Fibroblast of villous mesenchyme (primary cell): ENCODE measurements around the gene VAMP8. TPM values are rescaled to one million over a fixed set of nuclear protein-coding genes. Genes with fewer than 3 reads are reported as not detected.
A peak's percentile ranks its signal among the peaks of the same experiment; 100 is the strongest.

Experiments used
- DNase-seq: peaks from one replicate; pipeline ENCODE4 v3.0.0-alpha.2; 2010; ENCODE audit warnings: low read depth
- H3K4me3 ChIP-seq: 2 replicates; pipeline ENCODE4 v1.5.1; 2011; ENCODE audit warnings: low read depth, mild to moderate bottlenecking, low read length
- total RNA-seq: library from RNA; depleted of rRNA; stranded (reverse); fragments of >200 nt; gene quantifications from 2 replicates; pipeline ENCODE4 v1.2.3, GENCODE V29; 2012
- TF ChIP-seq, protein P1 (sequence below): IDR thresholded peaks from 2 replicates; pipeline ENCODE4 v1.5.1; 2012; ENCODE audit warnings: low read depth, mild to moderate bottlenecking, low read length; ENCODE audit not compliant: insufficient read depth

Gene VAMP8
- total RNA-seq, 1 donor = 2.2 TPM

DNA sequence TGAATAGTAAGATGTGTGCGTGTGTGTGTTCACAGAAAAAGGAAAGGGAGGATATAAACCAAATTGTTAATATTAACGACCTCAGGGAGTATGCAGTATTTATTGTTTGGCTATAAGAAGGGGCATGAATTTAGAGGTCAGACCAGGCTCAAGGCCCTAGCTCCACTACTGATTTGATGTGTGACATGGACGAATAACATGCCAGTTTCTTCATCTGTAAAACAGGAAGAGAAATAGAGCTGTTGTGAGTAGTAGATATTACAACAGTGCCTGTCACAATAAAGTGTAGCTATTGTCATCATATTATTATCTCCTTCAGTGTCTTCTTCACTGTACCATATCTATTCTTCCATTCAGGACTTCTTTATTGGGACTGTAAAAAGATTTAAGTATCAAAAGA lies 42.5 kb upstream of the VAMP8 start:
- DNase-seq = no peak
- TF ChIP-seq, protein P1, sequence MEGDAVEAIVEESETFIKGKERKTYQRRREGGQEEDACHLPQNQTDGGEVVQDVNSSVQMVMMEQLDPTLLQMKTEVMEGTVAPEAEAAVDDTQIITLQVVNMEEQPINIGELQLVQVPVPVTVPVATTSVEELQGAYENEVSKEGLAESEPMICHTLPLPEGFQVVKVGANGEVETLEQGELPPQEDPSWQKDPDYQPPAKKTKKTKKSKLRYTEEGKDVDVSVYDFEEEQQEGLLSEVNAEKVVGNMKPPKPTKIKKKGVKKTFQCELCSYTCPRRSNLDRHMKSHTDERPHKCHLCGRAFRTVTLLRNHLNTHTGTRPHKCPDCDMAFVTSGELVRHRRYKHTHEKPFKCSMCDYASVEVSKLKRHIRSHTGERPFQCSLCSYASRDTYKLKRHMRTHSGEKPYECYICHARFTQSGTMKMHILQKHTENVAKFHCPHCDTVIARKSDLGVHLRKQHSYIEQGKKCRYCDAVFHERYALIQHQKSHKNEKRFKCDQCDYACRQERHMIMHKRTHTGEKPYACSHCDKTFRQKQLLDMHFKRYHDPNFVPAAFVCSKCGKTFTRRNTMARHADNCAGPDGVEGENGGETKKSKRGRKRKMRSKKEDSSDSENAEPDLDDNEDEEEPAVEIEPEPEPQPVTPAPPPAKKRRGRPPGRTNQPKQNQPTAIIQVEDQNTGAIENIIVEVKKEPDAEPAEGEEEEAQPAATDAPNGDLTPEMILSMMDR = no peak
- no peak overlapping the region for H3K4me3 ChIP-seq

GRCh38 chr2:85536479-85536878 lies 40.9 kb upstream of the VAMP8 start:
- TF ChIP-seq, protein P1 = no peak
- peak; percentile 77 for DNase-seq
- H3K4me3 ChIP-seq = no peak overlapping the region

DNA sequence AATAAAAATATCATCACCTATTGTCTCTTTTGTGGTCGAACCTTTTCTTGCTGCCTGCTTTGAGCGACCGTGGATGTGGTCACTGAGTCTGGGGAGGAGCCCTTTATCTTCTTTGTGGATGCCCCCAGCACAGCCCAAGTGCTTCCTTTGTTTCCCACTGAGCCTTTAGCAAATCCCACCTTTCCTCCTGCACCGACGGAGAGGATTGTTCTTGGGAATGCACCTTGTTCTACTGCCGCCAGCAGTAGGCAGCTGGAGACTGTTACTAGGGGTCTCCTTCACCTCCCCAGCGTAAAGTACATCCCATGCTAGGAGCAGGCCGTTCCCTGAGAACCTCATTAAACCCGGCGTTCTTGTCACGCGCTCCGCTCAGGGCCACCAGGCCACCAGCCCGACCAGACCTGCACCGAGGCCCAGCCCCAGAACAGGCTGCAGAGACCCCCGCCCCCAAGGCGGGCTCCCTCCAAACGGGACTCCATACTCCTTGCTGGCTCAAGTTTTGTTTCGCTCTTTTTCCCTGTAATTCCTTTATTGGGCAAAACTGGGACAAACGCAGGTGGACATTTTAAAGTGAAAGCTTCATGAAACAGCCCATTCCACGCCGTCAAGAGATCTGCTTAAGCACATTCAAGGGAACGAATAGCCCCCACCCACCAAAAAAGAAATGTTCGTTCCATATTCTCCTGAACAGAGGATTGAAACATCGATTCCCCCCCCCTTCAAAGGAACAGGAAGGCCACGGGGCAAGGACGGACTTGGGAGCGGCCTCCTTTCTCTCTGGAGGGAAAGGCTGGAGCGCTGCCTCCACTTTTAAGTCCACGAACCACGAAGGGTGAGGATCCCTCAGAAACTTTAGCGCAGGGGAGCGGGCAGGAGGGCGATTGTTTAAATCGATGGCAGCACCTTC lies 39.5 kb upstream of the VAMP8 start:
- H3K4me3 ChIP-seq = peak overlapping the region; percentile 80
- TF ChIP-seq, protein P1 = no peak
- peak; percentile 64 for DNase-seq

DNA sequence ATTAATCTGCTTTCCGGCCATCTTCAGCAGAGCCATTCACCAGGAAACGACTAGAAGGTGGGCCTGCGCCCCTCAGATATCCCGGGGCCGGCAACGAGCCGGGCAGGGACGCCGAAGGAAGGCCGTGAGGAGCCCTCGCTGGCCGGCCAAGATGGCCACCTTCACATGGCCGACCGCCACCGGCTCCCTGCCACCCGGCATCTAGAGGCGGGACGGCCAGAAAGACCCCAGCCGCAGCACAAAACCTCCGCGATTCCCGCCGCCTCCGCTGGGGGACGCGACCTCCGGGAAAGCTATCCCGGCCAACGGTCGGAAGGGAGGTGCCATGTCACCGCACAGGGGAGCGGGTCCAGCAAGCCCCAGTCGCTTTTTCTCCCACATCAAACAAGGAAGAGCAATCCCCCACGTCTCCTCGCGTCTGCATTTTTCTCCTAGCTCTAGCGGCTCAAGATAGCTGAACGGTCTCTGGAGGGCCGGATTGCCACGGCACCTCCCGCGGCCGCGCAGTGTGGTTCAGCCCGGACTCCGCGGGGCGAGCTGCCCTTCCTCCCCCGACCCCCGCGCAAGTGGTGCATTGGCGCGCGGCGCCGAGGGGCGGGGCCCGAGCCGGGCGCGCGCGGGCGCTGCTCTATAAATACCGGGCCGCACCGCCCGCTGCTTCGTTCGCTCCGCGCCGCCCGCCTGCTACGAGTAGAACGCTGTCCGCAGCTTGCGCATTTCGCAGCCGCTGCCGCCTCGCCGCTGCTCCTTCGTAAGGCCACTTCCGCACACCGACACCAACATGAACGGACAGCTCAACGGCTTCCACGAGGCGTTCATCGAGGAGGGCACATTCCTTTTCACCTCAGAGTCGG lies 38.7 kb upstream of the VAMP8 start, which contains the start of gene MAT2A:
Gene MAT2A, plus strand, starts transcription at position 662 of the 854 bp plus-strand sequence. Its CDS starts 120 bp downstream, at position 782.
- TF ChIP-seq, protein P1 = peak; percentile 66
- peak within 1 kb of the TSS; percentile 80 for H3K4me3 ChIP-seq
- DNase-seq = peak; percentile 93

DNA sequence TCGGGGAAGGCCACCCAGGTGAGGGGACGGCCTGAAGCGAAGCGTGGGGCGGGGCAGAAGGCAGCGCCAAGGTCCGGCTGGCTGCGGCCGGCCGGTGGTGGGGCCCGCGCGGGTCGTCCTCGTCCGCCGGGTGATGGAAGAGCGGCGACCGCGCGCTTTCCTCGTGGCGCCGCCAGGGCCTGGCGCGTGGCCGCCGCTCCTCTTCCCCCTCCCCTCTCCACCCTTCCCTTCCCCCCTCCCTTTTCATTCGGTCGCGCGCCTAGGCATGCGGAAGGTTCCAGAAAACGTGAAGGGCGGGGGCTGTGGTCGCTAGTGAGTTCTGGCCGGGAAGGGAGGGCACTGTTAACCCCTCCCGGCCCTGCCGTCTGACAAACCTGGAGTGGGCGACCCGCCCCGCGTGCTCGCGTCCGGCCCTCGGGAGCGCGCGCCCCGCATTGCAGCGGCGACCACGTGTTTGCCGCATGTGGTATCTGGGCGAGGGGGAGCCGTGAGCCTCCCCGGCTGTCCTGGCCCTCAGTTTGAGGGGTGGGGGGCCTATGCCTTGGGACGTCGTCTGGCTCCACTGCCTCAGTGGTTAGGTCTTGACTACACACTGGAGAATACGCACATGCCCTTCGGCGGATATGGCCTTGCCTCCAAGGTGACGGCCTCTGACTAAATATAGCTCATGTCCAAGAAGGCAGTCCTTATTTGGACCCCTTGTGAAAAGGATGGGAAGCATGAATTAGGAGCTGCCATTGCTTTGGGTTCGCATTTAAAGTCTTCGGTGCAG lies 37.8 kb upstream of the VAMP8 start:
- peak overlapping the region; percentile 80 for H3K4me3 ChIP-seq
- DNase-seq = peak; percentile 58
- TF ChIP-seq, protein P1 = no peak

DNA sequence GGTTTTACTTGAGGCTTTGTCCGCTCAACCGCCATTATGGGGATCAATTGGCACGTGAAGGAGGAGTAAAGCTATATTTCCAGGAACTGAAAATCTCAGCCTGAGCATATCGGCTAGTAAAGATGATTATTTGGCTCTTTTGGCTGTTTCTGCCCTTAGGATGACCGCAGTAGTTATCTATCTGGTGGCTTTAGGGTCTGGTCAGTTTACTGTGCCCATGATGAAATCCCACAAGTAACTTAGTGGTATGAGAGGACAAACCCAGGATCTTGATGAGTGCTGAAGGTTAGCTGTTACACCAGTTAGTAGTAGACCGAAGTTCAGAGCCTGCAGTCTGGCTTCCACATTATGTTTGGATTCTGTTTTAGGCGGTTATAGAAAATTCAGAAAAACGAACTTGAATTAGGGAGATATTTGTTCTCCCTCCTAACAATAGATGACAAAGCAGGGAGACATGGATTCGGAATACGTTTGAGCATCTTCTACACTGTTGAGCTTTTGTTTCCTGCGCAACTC lies 37.2 kb upstream of the VAMP8 start:
- DNase-seq = peak; percentile 58
- peak overlapping the region; percentile 80 for H3K4me3 ChIP-seq
- TF ChIP-seq, protein P1 = no peak
